H1 (cell line): ENCODE data around the gene CPLX1.

Source experiments
- RFX5 ChIP-seq: IDR thresholded peaks from 2 replicates; pipeline ENCODE4 v1.6.1; 2011; ENCODE audit warnings: low read depth, low read length, improper control_type of control experiment, borderline replicate concordance
- RXRA ChIP-seq: IDR thresholded peaks from 2 replicates; pipeline ENCODE4 v1.6.1; 2011; ENCODE audit warnings: low read depth, mild to moderate bottlenecking, low read length, moderate library complexity; ENCODE audit not compliant: insufficient read depth
- TF ChIP-seq, protein P1 (sequence below), 3 experiments: IDR thresholded peaks; 1 replicate in 2 of 3; 2 replicates in 1 of 3; pipeline versions ENCODE4 v1.5.1 to v1.6.1; 2011; ENCODE audit warnings: low read length in 3 of 3, mild to moderate bottlenecking in 3 of 3, inconsistent platforms in 2 of 3, low read depth in 1 of 3, moderate library complexity in 1 of 3; ENCODE audit not compliant: insufficient read depth in 1 of 3; ENCODE audit errors: control extremely low read depth in 1 of 3

- TF ChIP-seq RFX5 = no peak
- TF ChIP-seq, protein P1, sequence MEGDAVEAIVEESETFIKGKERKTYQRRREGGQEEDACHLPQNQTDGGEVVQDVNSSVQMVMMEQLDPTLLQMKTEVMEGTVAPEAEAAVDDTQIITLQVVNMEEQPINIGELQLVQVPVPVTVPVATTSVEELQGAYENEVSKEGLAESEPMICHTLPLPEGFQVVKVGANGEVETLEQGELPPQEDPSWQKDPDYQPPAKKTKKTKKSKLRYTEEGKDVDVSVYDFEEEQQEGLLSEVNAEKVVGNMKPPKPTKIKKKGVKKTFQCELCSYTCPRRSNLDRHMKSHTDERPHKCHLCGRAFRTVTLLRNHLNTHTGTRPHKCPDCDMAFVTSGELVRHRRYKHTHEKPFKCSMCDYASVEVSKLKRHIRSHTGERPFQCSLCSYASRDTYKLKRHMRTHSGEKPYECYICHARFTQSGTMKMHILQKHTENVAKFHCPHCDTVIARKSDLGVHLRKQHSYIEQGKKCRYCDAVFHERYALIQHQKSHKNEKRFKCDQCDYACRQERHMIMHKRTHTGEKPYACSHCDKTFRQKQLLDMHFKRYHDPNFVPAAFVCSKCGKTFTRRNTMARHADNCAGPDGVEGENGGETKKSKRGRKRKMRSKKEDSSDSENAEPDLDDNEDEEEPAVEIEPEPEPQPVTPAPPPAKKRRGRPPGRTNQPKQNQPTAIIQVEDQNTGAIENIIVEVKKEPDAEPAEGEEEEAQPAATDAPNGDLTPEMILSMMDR (IDR thresholded peaks at IDR 0.05; ENCODE audit: control extremely low read depth in 1 of 3, insufficient read depth in 1 of 3, low read depth in 1 of 3, low read length in 3 of 3) = no peak
- no peak for TF ChIP-seq RXRA
Observed at GRCh38 chr4:833156-833555, 7.2 kb upstream of the CPLX1 start.
